Fibroblast of skin of left biceps (primary cell): ENCODE results near the gene ARHGAP15.

Experiments used
- DNase-seq, 2 experiments: peaks; one replicate each; pipeline ENCODE4 v3.0.0-alpha.2; 2013; ENCODE audit warnings: low read depth in 2 of 2

Gene ARHGAP15

GRCh38 chr2:143398781-143399180 lies 269.6 kb downstream of the ARHGAP15 start:
- no peak for DNase-seq

GRCh38 chr2:143399631-143400069 lies 270.4 kb downstream of the ARHGAP15 start:
- no peak for DNase-seq

- DNase-seq = no peak
Measured at GRCh38 chr2:143401861-143402260, 272.6 kb downstream of the ARHGAP15 start.

GRCh38 chr2:143402451-143402850 lies 273.2 kb downstream of the ARHGAP15 start:
- DNase-seq = no peak

GRCh38 chr2:143410082-143410897 lies 281.1 kb downstream of the ARHGAP15 start:
- DNase-seq = no peak

GRCh38 chr2:143415571-143415970 lies 286.4 kb downstream of the ARHGAP15 start:
- DNase-seq = no peak

GRCh38 chr2:143417428-143417827 lies 288.2 kb downstream of the ARHGAP15 start:
- no peak for DNase-seq

GRCh38 chr2:143420313-143420712 lies 291.1 kb downstream of the ARHGAP15 start:
- peak in 1 of 2 experiments; percentile 29 for DNase-seq

- no peak for DNase-seq
Measured at GRCh38 chr2:143422681-143423080, 293.5 kb downstream of the ARHGAP15 start.

GRCh38 chr2:143425896-143426295 lies 296.7 kb downstream of the ARHGAP15 start:
- DNase-seq = no peak

- peak in 1 of 2 experiments; percentile 36 for DNase-seq
Measured at GRCh38 chr2:143426296-143426695, 297.1 kb downstream of the ARHGAP15 start.

- no peak for DNase-seq
Measured at GRCh38 chr2:143428700-143429099, 299.5 kb downstream of the ARHGAP15 start.

- DNase-seq = no peak
Measured at GRCh38 chr2:143429932-143430679, 300.9 kb downstream of the ARHGAP15 start.

GRCh38 chr2:143431316-143431715 lies 302.1 kb downstream of the ARHGAP15 start:
- no peak for DNase-seq

GRCh38 chr2:143433251-143433650 lies 304.0 kb downstream of the ARHGAP15 start:
- no peak for DNase-seq

- no peak for DNase-seq
Measured at GRCh38 chr2:143433840-143434239, 304.6 kb downstream of the ARHGAP15 start.

GRCh38 chr2:143434445-143434844 lies 305.2 kb downstream of the ARHGAP15 start:
- no peak for DNase-seq

GRCh38 chr2:143435131-143435530 lies 305.9 kb downstream of the ARHGAP15 start:
- no peak for DNase-seq

- DNase-seq = no peak
Measured at GRCh38 chr2:143436951-143437350, 307.7 kb downstream of the ARHGAP15 start.

- no peak for DNase-seq
Measured at GRCh38 chr2:143440411-143441012, 311.3 kb downstream of the ARHGAP15 start.

GRCh38 chr2:143442193-143442592 lies 313.0 kb downstream of the ARHGAP15 start:
- no peak for DNase-seq

- DNase-seq = no peak
Measured at GRCh38 chr2:143451642-143452281, 322.5 kb downstream of the ARHGAP15 start.
